Activated naive CD8-positive, alpha-beta T cell treated with anti-CD3 and anti-CD28 coated beads, Interleukin-2, amount 50 U/mL, for 16 hours (primary cell): ENCODE measurements around the gene PIP.
"Not testable (repeated sequence)": the region's sequence is repeated elsewhere in the genome, so short reads cannot be mapped to it uniquely, and the experiment has no call there.

Experiments used
- DNase-seq: peaks from one replicate; pipeline ENCODE4 v3.0.0-alpha.2; 2020; ENCODE audit warnings: low read depth, low spot score

The PIP gene

DNA sequence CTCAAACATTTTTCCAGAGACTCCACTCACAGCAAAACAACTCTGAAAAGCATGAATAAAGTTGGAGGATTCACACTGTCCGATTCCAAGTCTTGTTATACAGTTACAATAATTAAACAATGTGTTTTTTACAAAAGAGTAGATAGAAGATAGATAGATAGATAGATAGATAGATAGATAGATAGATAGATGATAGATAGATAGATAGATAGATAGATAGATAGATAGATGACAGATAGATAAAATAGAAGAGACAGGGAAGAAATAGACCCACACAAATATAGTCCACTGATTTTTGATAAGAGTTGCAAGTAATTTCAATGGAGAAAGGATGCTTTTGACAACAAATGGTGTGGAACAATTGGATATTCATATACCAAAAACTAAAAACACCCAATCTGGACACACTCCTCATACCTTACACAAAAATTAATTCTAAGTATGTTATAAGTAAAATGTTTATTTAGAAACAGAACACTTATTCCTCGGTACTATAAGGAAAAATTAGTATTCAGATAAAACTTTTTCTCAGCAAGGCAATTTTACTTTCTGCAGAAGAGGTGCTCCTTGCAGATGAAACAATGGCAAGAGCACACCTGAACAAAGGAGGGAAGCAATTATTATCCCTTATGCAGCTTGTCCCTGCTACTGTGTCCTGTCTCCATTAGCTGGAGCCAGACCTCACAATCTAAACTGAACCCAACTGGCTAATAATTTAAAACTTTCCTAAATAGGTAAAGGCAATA is 45.7 kb downstream of the PIP start:
- no peak for DNase-seq

DNA sequence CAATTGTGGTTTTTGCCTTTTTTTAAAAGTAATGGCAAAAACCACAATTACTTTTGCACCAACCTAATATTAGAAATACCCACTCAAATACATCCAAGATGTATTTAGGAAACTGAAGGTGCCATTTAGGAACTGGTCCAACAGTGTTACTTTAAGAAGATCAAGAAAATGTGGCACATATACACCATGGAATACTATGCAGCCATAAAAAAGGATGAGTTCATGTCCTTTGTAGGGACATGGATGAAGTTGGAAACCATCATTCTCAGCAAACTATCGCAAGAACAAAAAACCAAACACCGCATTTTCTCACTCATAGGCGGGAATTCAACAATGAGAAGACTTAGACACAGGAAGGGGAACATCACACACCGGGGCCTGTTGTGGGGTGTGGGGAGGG is 48.9 kb downstream of the PIP start:
- not testable (repeated sequence) for DNase-seq

DNA sequence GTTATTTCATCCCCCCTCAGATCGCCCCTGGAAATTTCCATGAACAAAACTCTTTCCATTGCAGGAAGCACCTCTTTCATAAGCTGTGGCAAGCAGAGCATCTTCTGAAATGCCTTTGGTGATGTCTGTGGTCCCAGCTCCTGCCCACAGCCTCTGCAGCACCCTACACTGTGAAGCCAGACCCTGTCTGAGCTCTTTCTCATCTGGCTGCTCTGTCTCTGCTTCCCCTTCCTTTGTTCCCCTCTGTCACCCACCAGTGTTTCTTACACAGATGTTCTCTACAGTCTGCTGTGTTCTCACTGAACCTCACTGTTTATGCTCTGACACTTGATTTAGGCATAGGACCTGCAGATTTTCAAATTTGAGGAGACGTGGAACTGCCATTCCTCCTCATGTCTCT is 49.5 kb downstream of the PIP start:
- DNase-seq: no peak

DNA sequence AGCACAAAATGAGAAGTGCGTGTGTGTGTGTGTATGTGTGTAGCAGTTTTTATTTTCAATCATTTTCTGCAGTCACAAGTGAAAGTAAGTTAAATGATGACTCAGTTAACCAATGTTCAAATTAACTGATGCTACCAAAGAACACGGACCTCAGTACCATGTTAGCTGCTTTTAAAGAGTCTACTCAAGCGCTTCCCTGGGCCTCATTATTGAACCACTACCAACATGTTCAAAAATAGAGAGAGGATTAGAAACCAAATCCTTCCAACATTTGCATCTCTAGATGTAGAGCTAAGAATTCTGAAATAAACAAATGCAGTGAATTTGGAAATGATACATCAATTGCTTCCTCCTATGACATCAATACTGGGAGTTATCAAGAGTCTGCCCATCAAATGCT is 51.1 kb downstream of the PIP start, which contains the start of gene TAS2R39:
Gene TAS2R39, plus strand, starts transcription at position 396 of the 400 bp plus-strand sequence. Its CDS starts 0 bp downstream, at position 396.
- no peak for DNase-seq

DNA sequence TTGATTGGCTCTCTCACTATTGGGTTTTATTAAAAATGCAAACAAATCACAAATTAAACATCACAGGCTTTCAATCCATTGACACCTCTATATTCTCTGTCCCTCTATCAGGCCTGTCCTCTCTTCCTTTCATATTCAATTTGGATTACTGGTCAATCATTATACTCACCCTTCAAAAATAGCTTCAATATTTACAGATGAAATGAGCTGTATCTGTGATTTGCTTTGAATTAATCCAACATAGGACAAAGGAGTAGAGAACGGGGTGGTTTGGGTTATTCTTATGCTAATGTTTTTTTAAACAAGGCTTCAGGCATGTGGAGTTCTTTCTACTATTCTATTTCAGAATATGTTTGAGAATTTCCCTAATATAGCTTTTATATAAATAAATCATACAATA is 53.7 kb downstream of the PIP start:
- no peak for DNase-seq

DNA sequence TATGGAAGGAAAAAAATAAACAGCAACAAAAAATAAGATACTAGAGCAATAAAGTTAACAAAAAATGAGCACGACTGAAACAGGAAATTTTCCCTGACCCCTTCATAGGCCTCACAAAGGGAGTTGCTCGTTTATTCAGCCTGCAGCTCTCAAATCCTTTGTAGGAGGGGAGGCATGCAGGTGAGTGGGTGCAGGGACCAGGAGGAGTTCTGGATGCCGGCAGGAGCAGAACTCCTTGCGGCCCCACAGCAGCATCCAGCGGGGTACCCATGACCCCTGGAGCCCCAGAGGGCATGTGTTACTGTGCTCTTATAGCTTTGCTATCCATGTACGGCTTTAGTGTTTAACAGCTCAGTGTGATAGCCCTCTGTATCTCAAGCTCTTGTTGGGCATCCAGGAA is 57.1 kb downstream of the PIP start:
- DNase-seq: no peak
